Cortex of kidney (tissue), 1 donor: Measurements from ENCODE around the gene SNRNP25.

Experiments used
- DNase-seq: peaks from one replicate; lab custom pipeline; 2025; lab: John Stamatoyannopoulos, UW

Gene SNRNP25

DNA sequence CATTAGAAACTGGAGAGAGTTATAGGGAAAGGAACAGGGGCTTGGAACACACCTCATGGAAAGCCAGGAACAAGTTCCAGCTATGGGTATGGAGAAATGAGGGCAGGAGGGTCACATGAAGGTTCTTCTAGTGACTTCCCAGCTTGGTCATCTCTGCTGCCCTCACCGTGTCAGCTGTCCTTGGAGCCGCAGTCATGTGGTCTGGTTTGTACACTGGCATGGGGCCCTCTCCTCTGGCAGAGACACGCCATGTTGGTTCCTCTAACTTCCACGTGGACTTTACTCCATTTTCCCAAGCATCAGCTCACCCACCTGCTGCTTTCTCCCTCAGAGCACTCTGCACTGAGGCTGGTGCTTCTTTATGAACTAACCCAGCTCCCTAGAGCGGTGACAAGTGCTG is 50.7 kb downstream of the SNRNP25 start:
- no peak for DNase-seq

DNA sequence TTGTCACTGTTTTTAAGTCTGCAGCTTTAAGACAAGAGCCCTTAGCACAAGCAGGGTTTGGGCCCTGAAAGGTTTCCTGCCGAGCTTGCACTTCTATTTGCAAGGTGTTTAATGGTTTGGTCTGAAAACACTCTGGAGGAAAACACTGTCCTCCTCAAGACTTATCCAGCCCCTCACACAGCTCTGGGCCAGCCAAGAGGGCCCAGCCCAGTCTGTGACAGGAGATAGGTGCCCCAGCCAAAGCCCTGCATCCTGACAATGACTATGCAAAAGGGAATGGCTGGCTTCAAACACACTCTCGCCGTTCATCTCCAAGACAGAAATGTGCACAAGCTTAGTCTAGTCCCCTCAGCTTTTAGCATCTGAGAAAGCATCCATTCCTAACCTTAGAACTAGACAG is 51.3 kb downstream of the SNRNP25 start:
- DNase-seq, result no peak

DNA sequence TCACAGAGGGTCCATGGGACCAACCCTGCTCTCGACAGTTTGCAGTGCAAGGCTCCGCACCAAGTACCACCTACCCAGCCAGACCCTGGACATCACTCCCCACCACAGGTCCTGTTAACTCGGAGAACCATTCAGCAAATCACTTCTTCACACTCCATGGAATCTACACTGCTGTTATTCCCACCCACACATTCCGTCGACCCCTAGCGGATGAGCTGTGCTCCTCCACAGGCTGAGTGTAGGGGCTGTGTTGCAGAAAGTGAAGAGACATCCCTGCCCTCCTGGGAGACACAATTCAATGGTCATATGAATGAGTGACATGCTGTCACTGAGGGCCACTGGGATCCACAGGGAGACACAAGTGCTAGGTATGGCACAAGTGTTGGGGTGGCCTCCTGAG is 51.9 kb downstream of the SNRNP25 start:
- DNase-seq, result no peak

DNA sequence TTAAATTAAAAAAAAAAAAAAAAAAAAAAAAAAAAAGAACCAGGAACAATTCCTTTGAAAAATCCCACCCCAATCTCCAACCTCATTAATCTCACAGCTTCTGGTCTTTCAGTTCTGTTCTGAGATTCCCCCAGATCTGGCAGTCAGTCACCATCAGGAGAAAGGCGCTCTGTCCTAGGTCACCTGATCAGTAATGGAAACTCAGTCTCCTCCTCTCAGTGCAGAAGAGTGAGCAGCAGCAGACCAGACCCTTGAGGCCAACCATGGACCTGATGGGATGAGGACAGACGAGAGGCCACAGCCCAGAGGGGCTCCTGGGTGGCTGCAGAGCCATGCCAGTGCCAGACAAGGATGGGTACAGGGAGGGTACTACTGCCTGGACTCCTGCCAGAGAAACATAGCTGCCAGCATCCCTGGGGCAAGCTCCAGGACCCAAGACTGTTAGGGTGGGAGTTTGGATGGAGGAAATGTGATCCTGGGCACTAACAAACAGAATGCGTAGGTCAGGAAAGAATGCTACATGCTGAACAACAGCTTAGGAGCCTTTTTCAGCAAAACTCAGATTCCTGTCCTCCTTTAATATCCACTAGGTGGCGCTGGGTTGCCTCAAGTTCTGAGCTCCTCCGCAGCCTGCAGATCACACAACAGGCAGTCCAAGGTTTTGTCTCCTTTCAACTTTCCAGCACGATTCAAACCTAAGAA is 53.1 kb downstream of the SNRNP25 start:
- no peak for DNase-seq
